Hepatocyte (in vitro differentiated cells): ENCODE measurements around the gene ZMYND8. TPM values are rescaled to one million over a fixed set of nuclear protein-coding genes. Genes with fewer than 3 reads are reported as not detected.
A peak's percentile ranks its signal among the peaks of the same experiment; 100 is the strongest.

Source experiments
- DNase-seq: peaks from one replicate; pipeline ENCODE4 v3.0.0-alpha.2; 2016; ENCODE audit warnings: low spot score
- H2AFZ ChIP-seq: fragments of 200-600 bp; sonication (generic); 2 replicates; pipeline ENCODE4 v1.6.0; 2016; ENCODE audit warnings: antibody characterized with exemption, mild to moderate bottlenecking
- H3K27ac ChIP-seq: fragments of 200-600 bp; sonication (generic); 2 replicates; pipeline ENCODE4 v1.5.1; 2016; ENCODE audit warnings: mild to moderate bottlenecking
- H3K27me3 ChIP-seq: fragments of 200-600 bp; sonication (generic); 2 replicates; pipeline ENCODE4 v1.6.1; 2016
- H3K36me3 ChIP-seq: fragments of 200-600 bp; sonication (generic); replicated peaks from 2 replicates; pipeline ENCODE4 v1.5.1; 2016; ENCODE audit warnings: low read depth; ENCODE audit not compliant: insufficient read depth
- H3K4me1 ChIP-seq: fragments of 200-600 bp; sonication (generic); 2 replicates; pipeline ENCODE4 v1.5.1; 2016; ENCODE audit warnings: mild to moderate bottlenecking, moderate library complexity; ENCODE audit not compliant: insufficient read depth
- H3K4me2 ChIP-seq: fragments of 200-600 bp; sonication (generic); 2 replicates; pipeline ENCODE4 v1.6.0; 2016
- H3K4me3 ChIP-seq: fragments of 200-600 bp; sonication (generic); 2 replicates; pipeline ENCODE4 v1.5.1; 2016; ENCODE audit warnings: mild to moderate bottlenecking
- H3K79me2 ChIP-seq: fragments of 200-600 bp; sonication (generic); 2 replicates; pipeline ENCODE4 v1.6.0; 2017; ENCODE audit warnings: mild to moderate bottlenecking
- H3K9me2 ChIP-seq: fragments of 200-600 bp; sonication (generic); replicated peaks from 2 replicates; pipeline ENCODE4 v1.6.0; 2017; ENCODE audit warnings: mild to moderate bottlenecking; ENCODE audit not compliant: insufficient read depth
- H3K9me3 ChIP-seq: fragments of 200-600 bp; sonication (generic); 2 replicates; pipeline ENCODE4 v1.5.1; 2016; ENCODE audit warnings: low read depth, mild to moderate bottlenecking
- H4K20me1 ChIP-seq: fragments of 200-600 bp; sonication (generic); 2 replicates; pipeline ENCODE4 v1.6.0; 2016; ENCODE audit warnings: mild to moderate bottlenecking; ENCODE audit not compliant: insufficient read depth, poor library complexity, severe bottlenecking
- EZH2 ChIP-seq: fragments of 200-600 bp; sonication (generic); IDR thresholded peaks from 2 replicates; pipeline ENCODE4 v1.6.1; 2016; ENCODE audit warnings: antibody characterized with exemption, mild to moderate bottlenecking, borderline replicate concordance
- EZH2phosphoT487 ChIP-seq: fragments of 200-600 bp; sonication (generic); IDR thresholded peaks from one replicate; pipeline ENCODE4 v1.6.1; 2018; ENCODE audit warnings: antibody characterized with exemption, mild to moderate bottlenecking, low read depth, moderate library complexity; ENCODE audit not compliant: unreplicated experiment, severe bottlenecking
- WGBS: methylation state at CpG from one replicate; pipeline ENCODE4 v1.1.6; 2016; ENCODE audit warnings: low lambda C conversion rate; ENCODE audit errors: missing lambda C conversion rate; 5-methylcytosine and 5-hydroxymethylcytosine counted together
- polyA plus RNA-seq: library from polyadenylated mRNA; unstranded; fragments of >200 nt; fragmentation: Nextera tagmentation; extraction: Ambion mirVana; gene quantifications from 2 replicates; pipeline ENCODE4 v1.2.1, GENCODE V29; 2016
- total RNA-seq: library from RNA; depleted of rRNA; stranded (reverse); fragments of >200 nt; gene quantifications from 2 replicates; pipeline ENCODE4 v1.2.3, GENCODE V29; 2014
- TF ChIP-seq, protein P1 (sequence below): fragments of 200-600 bp; sonication (generic); IDR thresholded peaks from 2 replicates; pipeline ENCODE4 v1.5.1; 2016; ENCODE audit warnings: antibody characterized with exemption, mild to moderate bottlenecking; ENCODE audit not compliant: poor library complexity

Gene ZMYND8
- total and polyA plus RNA-seq, 2 experiments from 2014 or later = 30.3 to 34.3 TPM

DNA sequence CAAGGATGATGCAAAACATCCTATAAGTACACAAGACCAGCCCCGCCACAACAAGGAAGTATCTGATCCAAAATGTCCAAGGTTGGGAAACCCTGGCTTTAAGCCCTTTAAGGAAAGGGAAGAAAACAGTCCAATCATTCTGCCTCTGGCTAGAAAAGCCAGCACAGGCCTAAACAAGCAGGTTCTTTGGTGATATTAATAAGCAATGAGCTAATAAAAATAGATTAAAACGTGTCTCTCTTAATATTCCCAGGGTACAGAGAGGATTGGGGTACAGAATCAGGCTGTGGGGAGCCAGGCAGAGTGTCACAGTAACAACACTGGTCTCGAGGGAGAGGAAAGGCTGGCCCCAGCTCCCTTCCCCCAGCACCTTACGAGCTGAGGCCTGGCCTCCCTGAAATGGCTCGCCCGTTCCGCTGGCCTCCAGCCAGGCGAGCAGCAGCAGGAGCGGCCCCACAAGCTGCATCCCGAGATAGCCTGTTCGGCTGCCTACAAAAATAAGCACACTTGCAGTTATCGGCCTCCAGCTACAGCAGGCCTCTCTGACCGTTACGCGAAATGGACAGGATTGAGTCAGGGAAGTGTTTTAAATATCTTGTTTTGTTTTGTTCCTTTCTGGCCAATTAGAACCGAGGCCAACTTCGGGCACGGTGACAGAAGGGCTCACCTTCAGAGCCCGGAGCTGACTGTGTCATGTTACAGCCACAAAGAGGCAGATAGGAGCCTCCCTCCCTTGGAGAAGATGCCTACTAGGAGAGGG is 4.0 kb upstream of the ZMYND8 start:
- peaks cover 55% of the 10 kb centered on the region for H3K4me1 ChIP-seq
- WGBS = 10% methylated on average over 19 of the region's 19 CpGs

DNA sequence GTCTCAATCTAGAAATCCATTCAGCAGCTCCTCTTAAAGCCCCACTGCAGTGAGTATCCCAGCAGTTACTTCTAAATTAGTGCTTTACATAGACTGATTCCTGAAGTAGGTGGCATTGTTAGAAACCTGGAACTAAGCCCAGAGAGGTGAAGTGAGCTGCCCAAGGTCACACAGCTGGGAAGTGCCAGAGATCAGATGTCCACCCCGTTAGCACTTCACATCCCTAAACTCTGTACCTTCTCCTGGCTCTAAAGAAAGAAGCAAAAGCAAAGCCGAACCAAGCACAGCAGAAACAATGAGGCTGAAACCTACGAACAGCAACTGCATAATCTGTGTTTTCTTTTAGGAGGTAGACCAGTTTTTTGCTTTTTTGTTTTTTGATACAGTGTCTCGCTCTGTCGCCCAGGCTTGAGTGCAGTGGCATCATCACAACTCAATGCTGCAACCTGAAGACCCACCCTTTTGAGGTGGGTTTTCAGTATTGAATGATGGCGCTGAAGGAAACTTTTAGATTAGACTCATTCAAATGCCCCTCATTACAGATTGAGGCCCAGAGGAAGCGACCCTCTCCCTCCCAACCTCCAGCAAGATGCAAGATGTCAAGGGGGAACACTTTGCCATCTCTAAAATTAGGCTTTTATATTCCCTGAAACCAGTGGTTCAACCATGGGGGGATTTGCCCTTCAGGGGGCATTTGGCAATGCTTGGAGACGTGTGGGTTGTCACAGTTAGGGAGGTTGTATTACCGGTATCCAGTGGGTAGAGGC is 3.2 kb upstream of the ZMYND8 start:
- H2AFZ ChIP-seq = no peak overlapping the region
- H3K27ac ChIP-seq = peak overlapping the region; percentile 100
- no peaks in the 10 kb centered on the region for H4K20me1 ChIP-seq
- peak overlapping the region; percentile 64 for H3K4me2 ChIP-seq
- peaks cover 63% of the 10 kb centered on the region for H3K4me1 ChIP-seq
- H3K4me3 ChIP-seq = no peak overlapping the region
- H3K27me3 ChIP-seq = no peaks in the 10 kb centered on the region
- WGBS = 66% methylated on average over 9 of the region's 9 CpGs
- TF ChIP-seq EZH2 (no peak), EZH2phosphoT487 (no peak)
- TF ChIP-seq, protein P1, sequence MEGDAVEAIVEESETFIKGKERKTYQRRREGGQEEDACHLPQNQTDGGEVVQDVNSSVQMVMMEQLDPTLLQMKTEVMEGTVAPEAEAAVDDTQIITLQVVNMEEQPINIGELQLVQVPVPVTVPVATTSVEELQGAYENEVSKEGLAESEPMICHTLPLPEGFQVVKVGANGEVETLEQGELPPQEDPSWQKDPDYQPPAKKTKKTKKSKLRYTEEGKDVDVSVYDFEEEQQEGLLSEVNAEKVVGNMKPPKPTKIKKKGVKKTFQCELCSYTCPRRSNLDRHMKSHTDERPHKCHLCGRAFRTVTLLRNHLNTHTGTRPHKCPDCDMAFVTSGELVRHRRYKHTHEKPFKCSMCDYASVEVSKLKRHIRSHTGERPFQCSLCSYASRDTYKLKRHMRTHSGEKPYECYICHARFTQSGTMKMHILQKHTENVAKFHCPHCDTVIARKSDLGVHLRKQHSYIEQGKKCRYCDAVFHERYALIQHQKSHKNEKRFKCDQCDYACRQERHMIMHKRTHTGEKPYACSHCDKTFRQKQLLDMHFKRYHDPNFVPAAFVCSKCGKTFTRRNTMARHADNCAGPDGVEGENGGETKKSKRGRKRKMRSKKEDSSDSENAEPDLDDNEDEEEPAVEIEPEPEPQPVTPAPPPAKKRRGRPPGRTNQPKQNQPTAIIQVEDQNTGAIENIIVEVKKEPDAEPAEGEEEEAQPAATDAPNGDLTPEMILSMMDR = no peak
- H3K36me3 ChIP-seq = no peaks in the 10 kb centered on the region
- no peak for DNase-seq
- peaks cover 17% of the 10 kb centered on the region for H3K79me2 ChIP-seq
- H3K9me2 ChIP-seq = no peaks in the 10 kb centered on the region
- no peaks in the 10 kb centered on the region for H3K9me3 ChIP-seq

More for the DNA sequence above, 4.0 kb upstream of the ZMYND8 start:
- H4K20me1 ChIP-seq = no peaks in the 10 kb centered on the region
- no peaks in the 10 kb centered on the region for H3K27me3 ChIP-seq
- no peaks in the 10 kb centered on the region for H3K9me3 ChIP-seq
- H2AFZ ChIP-seq = peak overlapping the region; percentile 54
- H3K9me2 ChIP-seq = no peaks in the 10 kb centered on the region
- peak overlapping the region; percentile 64 for H3K4me2 ChIP-seq
- peak overlapping the region; percentile 100 for H3K27ac ChIP-seq
- H3K36me3 ChIP-seq = no peaks in the 10 kb centered on the region
- no peak overlapping the region for H3K4me3 ChIP-seq
- TF ChIP-seq EZH2 = no peak
- TF ChIP-seq, protein P1 = no peak
- TF ChIP-seq EZH2phosphoT487 = no peak
- H3K79me2 ChIP-seq = peaks cover 9% of the 10 kb centered on the region
- peak; percentile 85 for DNase-seq

DNA sequence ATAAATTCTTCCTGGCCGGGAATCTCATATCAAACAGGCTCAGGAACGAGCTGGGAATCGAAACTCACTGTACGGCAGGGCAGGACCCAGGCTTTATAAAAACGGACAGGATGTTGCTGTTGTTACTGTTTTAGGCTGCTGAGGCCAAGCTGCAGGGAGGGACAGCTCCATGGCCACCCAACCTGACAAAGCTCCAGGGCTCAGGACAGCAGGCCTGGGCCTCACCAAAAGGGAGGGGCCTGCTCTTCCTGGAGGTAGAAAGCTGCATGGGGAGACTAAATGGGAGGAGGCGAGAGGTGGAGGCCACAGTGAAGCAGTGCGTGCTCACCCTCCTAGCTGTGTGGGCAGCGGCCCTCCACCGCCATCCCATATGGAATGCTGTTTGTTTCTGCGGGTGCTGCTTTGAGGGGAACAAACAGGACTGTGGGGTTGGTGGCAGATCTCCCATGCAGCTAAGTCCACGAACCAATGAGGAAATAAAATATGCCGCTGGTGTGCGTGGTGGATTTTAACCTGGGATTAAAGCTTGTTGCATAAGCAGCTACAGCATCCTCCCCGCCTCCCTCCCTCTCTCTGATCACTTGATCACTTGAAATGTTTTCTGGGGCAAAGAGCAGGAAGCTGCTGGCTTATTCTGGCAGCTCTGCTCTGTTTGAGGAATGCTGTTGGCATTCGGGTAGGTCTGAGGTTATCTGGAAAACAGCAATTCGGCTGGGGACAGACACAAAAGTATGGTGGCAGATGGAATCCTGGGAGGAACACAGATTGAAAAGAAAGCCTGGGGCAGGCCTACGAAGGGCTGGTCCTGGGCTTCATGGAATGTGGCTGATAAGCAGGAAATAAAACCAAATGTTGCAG is 2.4 kb upstream of the ZMYND8 start:
- DNase-seq = peak; percentile 92
- no peaks in the 10 kb centered on the region for H3K9me3 ChIP-seq
- peaks cover 25% of the 10 kb centered on the region for H3K79me2 ChIP-seq
- H3K4me3 ChIP-seq = no peak overlapping the region
- H3K4me2 ChIP-seq = peak overlapping the region; percentile 64
- 12% methylated on average over 17 of the region's 17 CpGs for WGBS
- no peaks in the 10 kb centered on the region for H3K36me3 ChIP-seq
- H3K9me2 ChIP-seq = no peaks in the 10 kb centered on the region
- no peaks in the 10 kb centered on the region for H3K27me3 ChIP-seq
- TF ChIP-seq, protein P1 = no peak
- TF ChIP-seq EZH2phosphoT487 (no peak), EZH2 (no peak)
- peaks cover 71% of the 10 kb centered on the region for H3K4me1 ChIP-seq
- peak overlapping the region; percentile 1 for H2AFZ ChIP-seq
- no peaks in the 10 kb centered on the region for H4K20me1 ChIP-seq
- peak overlapping the region; percentile 100 for H3K27ac ChIP-seq
